Neural cell (in vitro differentiated cells): ENCODE results near the gene SLC4A2. TPM values are rescaled to one million over a fixed set of nuclear protein-coding genes. Genes with fewer than 3 reads are reported as not detected.

Source experiments
- H2AFZ ChIP-seq: fragments of 200-600, 300-800 bp; sonication (generic), shearing (Covaris generic); 2 replicates; pipeline ENCODE4 v1.6.0; 2014; ENCODE audit warnings: low read depth, mild to moderate bottlenecking, antibody characterized with exemption, low read length, moderate library complexity
- H3F3A ChIP-seq: fragments of 200-600 bp; shearing (Covaris generic); 2 replicates; pipeline ENCODE4 v1.6.1; 2016; ENCODE audit warnings: mild to moderate bottlenecking, moderate library complexity, mixed read lengths, antibody characterized with exemption, low read length; ENCODE audit not compliant: insufficient read depth, poor library complexity, severe bottlenecking
- H3K27ac ChIP-seq: fragments of 200-600, 300-800 bp; sonication (generic), shearing (Covaris generic); 2 replicates; pipeline ENCODE4 v1.5.1; 2014; ENCODE audit warnings: mild to moderate bottlenecking, low read length, moderate library complexity
- H3K27me3 ChIP-seq: fragments of 300-800, 200-600 bp; sonication (generic), shearing (Covaris generic); 2 replicates; pipeline ENCODE4 v1.6.0; 2014; ENCODE audit warnings: mild to moderate bottlenecking, low read depth, low read length, moderate library complexity; ENCODE audit not compliant: insufficient read depth
- H3K36me3 ChIP-seq: fragments of 300-800, 200-600 bp; sonication (generic), shearing (Covaris generic); 2 replicates; pipeline ENCODE4 v1.5.1; 2014; ENCODE audit warnings: mild to moderate bottlenecking, antibody characterized with exemption, low read length, moderate library complexity; ENCODE audit not compliant: insufficient read depth
- H3K4me2 ChIP-seq: fragments of 300-800, 200-600 bp; sonication (generic), shearing (Covaris generic); 2 replicates; pipeline ENCODE4 v1.6.0; 2014; ENCODE audit warnings: mild to moderate bottlenecking, low read length
- H3K4me3 ChIP-seq: fragments of 300-800, 200-600 bp; sonication (generic), shearing (Covaris generic); 2 replicates; pipeline ENCODE4 v1.5.1; 2014; ENCODE audit warnings: mild to moderate bottlenecking, low read length, moderate library complexity
- H3K79me2 ChIP-seq: fragments of 200-600 bp; shearing (Covaris generic); replicated peaks from 2 replicates; pipeline ENCODE4 v1.6.0; 2014; ENCODE audit warnings: mild to moderate bottlenecking, low read length, moderate library complexity; ENCODE audit not compliant: insufficient read depth
- H3K9ac ChIP-seq: fragments of 300-800, 200-600 bp; sonication (generic), shearing (Covaris generic); 2 replicates; pipeline ENCODE4 v1.6.1; 2016; ENCODE audit warnings: mild to moderate bottlenecking, low read length, mixed read lengths
- H3K9me2 ChIP-seq: fragments of 200-600 bp; shearing (Covaris generic); 2 replicates; pipeline ENCODE4 v1.6.1; 2016; ENCODE audit warnings: mild to moderate bottlenecking, low read length, mixed read lengths; ENCODE audit not compliant: insufficient read depth
- H3K9me3 ChIP-seq: fragments of 200-600, 300-800 bp; sonication (generic), shearing (Covaris generic); 2 replicates; pipeline ENCODE4 v1.6.1; 2016; ENCODE audit warnings: mild to moderate bottlenecking, mixed run types, low read length, moderate library complexity, mixed read lengths
- H4K20me1 ChIP-seq: fragments of 200-600 bp; shearing (Covaris generic); 2 replicates; pipeline ENCODE4 v1.6.1; 2016; ENCODE audit warnings: mild to moderate bottlenecking, mixed run types; ENCODE audit not compliant: insufficient read depth
- CTCF ChIP-seq: fragments of 450-650 bp; IDR thresholded peaks from 2 replicates; pipeline ENCODE4 v1.5.1; 2014; ENCODE audit warnings: antibody characterized with exemption, mild to moderate bottlenecking, moderate library complexity; ENCODE audit not compliant: poor library complexity, severe bottlenecking
- EP300 ChIP-seq: fragments of 450-650 bp; conservative IDR thresholded peaks from 2 replicates; pipeline ENCODE4 v1.6.1; 2014; ENCODE audit warnings: antibody characterized with exemption, mild to moderate bottlenecking, moderate library complexity; ENCODE audit not compliant: poor library complexity, severe bottlenecking
- EZH2 ChIP-seq: fragments of 200-600, 300-800 bp; shearing (Covaris generic), sonication (generic); IDR thresholded peaks from 2 replicates; pipeline ENCODE4 v1.6.1; 2014; ENCODE audit warnings: antibody characterized with exemption, low read length, borderline replicate concordance, mild to moderate bottlenecking; ENCODE audit not compliant: insufficient read depth, poor library complexity, severe bottlenecking
- MXI1 ChIP-seq: fragments of 450-650 bp; conservative IDR thresholded peaks from 2 replicates; pipeline ENCODE4 v1.6.1; 2014; ENCODE audit warnings: antibody characterized with exemption, mild to moderate bottlenecking; ENCODE audit not compliant: poor library complexity, severe bottlenecking
- POLR2AphosphoS5 ChIP-seq: IDR thresholded peaks from 2 replicates; pipeline ENCODE4 v1.6.1; 2012
- RAD21 ChIP-seq: fragments of 450-650 bp; conservative IDR thresholded peaks from 2 replicates; pipeline ENCODE4 v1.6.1; 2014; ENCODE audit warnings: antibody characterized with exemption, mild to moderate bottlenecking, moderate library complexity
- SMC3 ChIP-seq: fragments of 450-650 bp; conservative IDR thresholded peaks from 2 replicates; pipeline ENCODE4 v1.6.1; 2014; ENCODE audit warnings: antibody characterized with exemption, mild to moderate bottlenecking, moderate library complexity; ENCODE audit not compliant: poor library complexity
- TAF1 ChIP-seq: IDR thresholded peaks from 2 replicates; pipeline ENCODE4 v1.6.1; 2012; ENCODE audit warnings: low read depth
- polyA plus RNA-seq: library from polyadenylated mRNA; depleted of rRNA; stranded (reverse); fragments of >200 nt; gene quantifications from 2 replicates; pipeline ENCODE4 v1.2.3, GENCODE V29; 2014
- TF ChIP-seq, protein P1 (sequence below): IDR thresholded peaks from 2 replicates; pipeline ENCODE4 v1.6.1; 2012; ENCODE audit warnings: borderline replicate concordance

Gene SLC4A2
- polyA plus RNA-seq, 1 donor from 2014 or later, result 2.4 TPM

DNA sequence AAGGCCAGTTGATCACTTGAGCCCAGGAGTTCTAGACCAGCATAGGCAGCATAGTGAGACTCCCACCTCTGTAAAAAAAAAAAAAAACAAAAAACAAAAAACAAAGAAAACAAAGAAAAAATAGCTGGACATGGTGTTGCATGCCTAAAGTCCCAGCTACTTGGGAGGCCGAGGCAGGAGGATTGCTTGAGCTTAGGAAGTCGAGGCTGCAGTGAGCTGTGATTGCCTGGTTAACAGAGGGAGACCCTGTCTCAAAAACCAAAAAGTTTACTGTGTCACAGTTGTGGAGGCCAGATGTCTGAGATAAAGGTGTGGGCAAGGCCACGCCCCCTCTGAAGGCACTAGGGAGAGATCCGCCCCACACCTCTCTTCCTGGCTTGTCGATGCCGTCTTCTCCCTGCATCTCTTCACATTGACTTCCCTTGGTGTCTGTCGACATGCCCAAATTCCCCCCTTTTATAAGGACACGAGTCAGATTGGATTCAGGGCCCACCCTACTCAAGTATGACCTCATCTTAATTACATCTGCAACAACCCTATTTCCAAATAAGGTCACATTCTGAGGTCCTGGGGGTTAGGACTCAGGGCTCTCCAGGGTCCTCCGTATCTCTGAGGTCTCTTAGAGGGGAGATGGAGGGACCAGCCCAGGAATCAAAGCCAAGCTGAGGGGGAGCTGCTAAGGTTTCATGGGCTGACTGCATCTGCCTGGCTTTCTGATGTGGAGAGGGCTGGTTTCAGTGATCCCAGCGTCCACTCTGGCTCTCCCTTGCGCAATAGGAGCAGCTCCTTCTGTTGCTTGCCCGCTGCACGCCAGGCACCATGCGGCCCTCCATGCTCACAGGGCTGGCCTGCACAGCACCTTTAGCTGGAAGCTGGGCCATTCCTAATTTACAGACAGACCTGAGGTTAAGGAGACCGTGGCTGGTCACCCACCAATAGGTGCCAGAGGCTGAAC is 50.0 kb downstream of the SLC4A2 start:
- H3K9ac ChIP-seq, result no peak overlapping the region
- no peaks in the 10 kb centered on the region for H3K36me3 ChIP-seq
- peaks cover 32% of the 10 kb centered on the region for H4K20me1 ChIP-seq
- no peak overlapping the region for H2AFZ ChIP-seq
- peaks cover 11% of the 10 kb centered on the region for H3K27me3 ChIP-seq
- TF ChIP-seq EZH2 (no peak), RAD21 (no peak), SMC3 (no peak), TAF1 (no peak), POLR2AphosphoS5 (no peak), EP300 (no peak), MXI1 (no peak), CTCF (no peak)
- TF ChIP-seq, protein P1, sequence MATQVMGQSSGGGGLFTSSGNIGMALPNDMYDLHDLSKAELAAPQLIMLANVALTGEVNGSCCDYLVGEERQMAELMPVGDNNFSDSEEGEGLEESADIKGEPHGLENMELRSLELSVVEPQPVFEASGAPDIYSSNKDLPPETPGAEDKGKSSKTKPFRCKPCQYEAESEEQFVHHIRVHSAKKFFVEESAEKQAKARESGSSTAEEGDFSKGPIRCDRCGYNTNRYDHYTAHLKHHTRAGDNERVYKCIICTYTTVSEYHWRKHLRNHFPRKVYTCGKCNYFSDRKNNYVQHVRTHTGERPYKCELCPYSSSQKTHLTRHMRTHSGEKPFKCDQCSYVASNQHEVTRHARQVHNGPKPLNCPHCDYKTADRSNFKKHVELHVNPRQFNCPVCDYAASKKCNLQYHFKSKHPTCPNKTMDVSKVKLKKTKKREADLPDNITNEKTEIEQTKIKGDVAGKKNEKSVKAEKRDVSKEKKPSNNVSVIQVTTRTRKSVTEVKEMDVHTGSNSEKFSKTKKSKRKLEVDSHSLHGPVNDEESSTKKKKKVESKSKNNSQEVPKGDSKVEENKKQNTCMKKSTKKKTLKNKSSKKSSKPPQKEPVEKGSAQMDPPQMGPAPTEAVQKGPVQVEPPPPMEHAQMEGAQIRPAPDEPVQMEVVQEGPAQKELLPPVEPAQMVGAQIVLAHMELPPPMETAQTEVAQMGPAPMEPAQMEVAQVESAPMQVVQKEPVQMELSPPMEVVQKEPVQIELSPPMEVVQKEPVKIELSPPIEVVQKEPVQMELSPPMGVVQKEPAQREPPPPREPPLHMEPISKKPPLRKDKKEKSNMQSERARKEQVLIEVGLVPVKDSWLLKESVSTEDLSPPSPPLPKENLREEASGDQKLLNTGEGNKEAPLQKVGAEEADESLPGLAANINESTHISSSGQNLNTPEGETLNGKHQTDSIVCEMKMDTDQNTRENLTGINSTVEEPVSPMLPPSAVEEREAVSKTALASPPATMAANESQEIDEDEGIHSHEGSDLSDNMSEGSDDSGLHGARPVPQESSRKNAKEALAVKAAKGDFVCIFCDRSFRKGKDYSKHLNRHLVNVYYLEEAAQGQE, result no peak
- peaks cover 18% of the 10 kb centered on the region for H3K79me2 ChIP-seq
- H3K9me2 ChIP-seq, result no peaks in the 10 kb centered on the region
- H3K9me3 ChIP-seq, result no peaks in the 10 kb centered on the region
- no peak overlapping the region for H3K4me2 ChIP-seq
- no peak overlapping the region for H3K4me3 ChIP-seq
- H3F3A ChIP-seq, result no peaks in the 10 kb centered on the region
- no peak overlapping the region for H3K27ac ChIP-seq

GRCh38 chr7:151110236-151110940 is 51.0 kb downstream of the SLC4A2 start:
- peaks cover 11% of the 10 kb centered on the region for H3K27me3 ChIP-seq
- no peak overlapping the region for H3K4me3 ChIP-seq
- H3K79me2 ChIP-seq, result peaks cover 18% of the 10 kb centered on the region
- H2AFZ ChIP-seq, result no peak overlapping the region
- no peaks in the 10 kb centered on the region for H3K9me3 ChIP-seq
- H3K9ac ChIP-seq, result no peak overlapping the region
- H3K4me2 ChIP-seq, result no peak overlapping the region
- TF ChIP-seq CTCF, result no peak
- no peak for TF ChIP-seq EZH2
- TF ChIP-seq SMC3, result no peak
- TF ChIP-seq MXI1, result no peak
- no peak for TF ChIP-seq RAD21
- TF ChIP-seq, protein P1, result no peak
- no peak for TF ChIP-seq EP300
- TF ChIP-seq POLR2AphosphoS5, result no peak
- TF ChIP-seq TAF1, result no peak
- H3F3A ChIP-seq, result no peaks in the 10 kb centered on the region
- H3K27ac ChIP-seq, result no peak overlapping the region
- peaks cover 34% of the 10 kb centered on the region for H4K20me1 ChIP-seq
- H3K36me3 ChIP-seq, result no peaks in the 10 kb centered on the region
- no peaks in the 10 kb centered on the region for H3K9me2 ChIP-seq
